HEK293 (cell line): ENCODE results near the gene E2F1.

Experiments
- CTCF ChIA-PET: fragments of 350-600 bp; formaldehyde crosslinking; extraction: SDS; loops from one replicate; lab custom pipeline; 2021; ENCODE audit warnings: antibody characterized with exemption; lab: Yijun Ruan, JAX
- POLR2A ChIA-PET: fragments of 300-600 bp; formaldehyde crosslinking; extraction: SDS; loops from one replicate; lab custom pipeline; 2020; ENCODE audit warnings: antibody characterized with exemption, inconsistent platforms; lab: Yijun Ruan, JAX
- H3K27ac ChIP-seq: fragments of 200-500 bp; sonication (Bioruptor generic); 2 replicates; pipeline ENCODE4 v1.5.1; 2014; ENCODE audit warnings: low read depth, low read length, control low read depth, inconsistent platforms; ENCODE audit errors: extremely low read depth
- H3K36me3 ChIP-seq, 2 experiments: fragments of 200-500 bp in 1 of 2; sonication (Bioruptor generic) in 1 of 2; 1 replicate in 1 of 2; 2 replicates in 1 of 2; pipeline ENCODE4 v1.5.1; 2014 to 2017; ENCODE audit warnings: inconsistent platforms in 2 of 2, low read length in 2 of 2; ENCODE audit not compliant: control insufficient read depth in 2 of 2, insufficient read depth in 1 of 2
- H3K4me1 ChIP-seq: fragments of 200-500 bp; sonication (Bioruptor generic); 2 replicates; pipeline ENCODE4 v1.5.1; 2014; ENCODE audit warnings: mild to moderate bottlenecking, low read length, inconsistent platforms; ENCODE audit not compliant: control insufficient read depth, insufficient read depth
- H3K4me3 ChIP-seq: 2 replicates; pipeline ENCODE4 v1.5.1; 2011; ENCODE audit warnings: low read depth, mild to moderate bottlenecking, control low read depth, low read length, moderate library complexity
- H3K9me3 ChIP-seq: fragments of 200-500 bp; sonication (Bioruptor generic); 2 replicates; pipeline ENCODE4 v1.5.1; 2014; ENCODE audit warnings: low read depth, low read length, inconsistent platforms; ENCODE audit not compliant: control insufficient read depth, insufficient read depth
- EGR2 ChIP-seq: fragments of 450-650 bp; formaldehyde crosslinking; IDR thresholded peaks from 2 replicates; pipeline ENCODE4 v1.5.1; 2016; ENCODE audit warnings: low read depth, missing biosample characterization, missing genetic modification characterization
- HOXD13 ChIP-seq: sonication (generic); formaldehyde crosslinking; IDR thresholded peaks from 2 replicates; pipeline ENCODE4 v1.8.0; 2022; ENCODE audit warnings: missing genetic modification reagents, borderline replicate concordance
- IKZF3 ChIP-seq: fragments of 450-650 bp; IDR thresholded peaks from 2 replicates; pipeline ENCODE4 v1.5.0; 2018; ENCODE audit warnings: missing biosample characterization, mild to moderate bottlenecking, missing genetic modification characterization, moderate library complexity
- KLF1 ChIP-seq: fragments of 450-650 bp; formaldehyde crosslinking; IDR thresholded peaks from 2 replicates; pipeline ENCODE4 v1.5.1; 2016; ENCODE audit warnings: missing biosample characterization, missing genetic modification characterization
- KLF10 ChIP-seq: fragments of 450-650 bp; IDR thresholded peaks from 2 replicates; pipeline ENCODE4 v1.5.1; 2018; ENCODE audit warnings: missing biosample characterization, mild to moderate bottlenecking, missing genetic modification characterization
- KLF8 ChIP-seq: fragments of 450-650 bp; formaldehyde crosslinking; IDR thresholded peaks from 2 replicates; pipeline ENCODE4 v1.5.1; 2016; ENCODE audit warnings: missing biosample characterization, missing genetic modification characterization
- REPIN1 ChIP-seq: fragments of 450-650 bp; formaldehyde crosslinking; IDR thresholded peaks from 2 replicates; pipeline ENCODE4 v1.5.1; 2017; ENCODE audit warnings: missing biosample characterization, missing genetic modification characterization, low read depth
- SP7 ChIP-seq: fragments of 450-650 bp; formaldehyde crosslinking; IDR thresholded peaks from 2 replicates; pipeline ENCODE4 v1.5.1; 2016; ENCODE audit warnings: missing biosample characterization, missing genetic modification characterization
- WT1 ChIP-seq: fragments of 450-650 bp; formaldehyde crosslinking; IDR thresholded peaks from 2 replicates; pipeline ENCODE4 v1.5.1; 2016; ENCODE audit warnings: missing biosample characterization, missing genetic modification characterization
- ZBTB7A ChIP-seq: fragments of 450-650 bp; formaldehyde crosslinking; IDR thresholded peaks from 2 replicates; pipeline ENCODE4 v1.5.1; 2016; ENCODE audit warnings: low read depth, missing biosample characterization, missing genetic modification characterization
- ZFP69B ChIP-seq: fragments of 450-650 bp; formaldehyde crosslinking; IDR thresholded peaks from 2 replicates; pipeline ENCODE4 v1.5.1; 2016; ENCODE audit warnings: missing biosample characterization, missing genetic modification characterization
- ZNF140 ChIP-seq: fragments of 450-650 bp; formaldehyde crosslinking; IDR thresholded peaks from 2 replicates; pipeline ENCODE4 v1.5.1; 2016; ENCODE audit warnings: missing biosample characterization, missing genetic modification characterization
- ZNF146 ChIP-seq: fragments of 450-650 bp; formaldehyde crosslinking; IDR thresholded peaks from 2 replicates; pipeline ENCODE4 v1.5.1; 2016; ENCODE audit warnings: missing biosample characterization, missing genetic modification characterization
- ZNF157 ChIP-seq: fragments of 450-650 bp; formaldehyde crosslinking; IDR thresholded peaks from 2 replicates; pipeline ENCODE4 v1.5.1; 2016; ENCODE audit warnings: missing biosample characterization, missing genetic modification characterization
- ZNF211 ChIP-seq: fragments of 450-650 bp; formaldehyde crosslinking; IDR thresholded peaks from 2 replicates; pipeline ENCODE4 v1.5.1; 2016; ENCODE audit warnings: low read depth, missing biosample characterization, missing genetic modification characterization
- ZNF223 ChIP-seq: fragments of 450-650 bp; formaldehyde crosslinking; IDR thresholded peaks from 2 replicates; pipeline ENCODE4 v1.5.1; 2016; ENCODE audit warnings: missing biosample characterization, missing genetic modification characterization
- ZNF302 ChIP-seq: fragments of 450-650 bp; formaldehyde crosslinking; IDR thresholded peaks from 2 replicates; pipeline ENCODE4 v1.5.1; 2016; ENCODE audit warnings: missing biosample characterization, missing genetic modification characterization, low read depth
- ZNF335 ChIP-seq: fragments of 450-650 bp; formaldehyde crosslinking; conservative IDR thresholded peaks from 2 replicates; pipeline ENCODE4 v1.5.1; 2016; ENCODE audit warnings: missing biosample characterization, missing genetic modification characterization
- ZNF366 ChIP-seq: fragments of 450-650 bp; formaldehyde crosslinking; conservative IDR thresholded peaks from 2 replicates; pipeline ENCODE4 v1.5.1; 2016; ENCODE audit warnings: missing biosample characterization, missing genetic modification characterization
- ZNF391 ChIP-seq: fragments of 450-650 bp; formaldehyde crosslinking; IDR thresholded peaks from 2 replicates; pipeline ENCODE4 v1.5.1; 2016; ENCODE audit warnings: low read depth, missing biosample characterization, missing genetic modification characterization, borderline replicate concordance
- ZNF433 ChIP-seq: fragments of 450-650 bp; formaldehyde crosslinking; IDR thresholded peaks from 2 replicates; pipeline ENCODE4 v1.5.1; 2016; ENCODE audit warnings: missing biosample characterization, missing genetic modification characterization, low read depth
- ZNF530 ChIP-seq: fragments of 450-650 bp; formaldehyde crosslinking; IDR thresholded peaks from 2 replicates; pipeline ENCODE4 v1.5.1; 2016; ENCODE audit warnings: low read depth, missing biosample characterization, missing genetic modification characterization
- ZNF544 ChIP-seq: fragments of 450-650 bp; formaldehyde crosslinking; IDR thresholded peaks from 2 replicates; pipeline ENCODE4 v1.5.0; 2017; ENCODE audit warnings: missing biosample characterization, missing genetic modification characterization
- ZNF549 ChIP-seq: fragments of 450-650 bp; IDR thresholded peaks from 2 replicates; pipeline ENCODE4 v1.5.1; 2018; ENCODE audit warnings: missing biosample characterization, missing genetic modification characterization, mild to moderate bottlenecking, inconsistent platforms, moderate library complexity
- ZNF585B ChIP-seq: fragments of 450-650 bp; formaldehyde crosslinking; IDR thresholded peaks from 2 replicates; pipeline ENCODE4 v1.5.1; 2016; ENCODE audit warnings: missing biosample characterization, missing genetic modification characterization
- ZNF610 ChIP-seq: fragments of 450-650 bp; formaldehyde crosslinking; IDR thresholded peaks from 2 replicates; pipeline ENCODE4 v1.5.1; 2016; ENCODE audit warnings: missing biosample characterization, missing genetic modification characterization, borderline replicate concordance
- ZNF624 ChIP-seq: fragments of 450-650 bp; formaldehyde crosslinking; IDR thresholded peaks from 2 replicates; pipeline ENCODE4 v1.5.1; 2017; ENCODE audit warnings: missing biosample characterization, missing genetic modification characterization
- ZNF660 ChIP-seq: fragments of 450-650 bp; IDR thresholded peaks from 2 replicates; pipeline ENCODE4 v1.5.1; 2018; ENCODE audit warnings: missing biosample characterization, mild to moderate bottlenecking, missing genetic modification characterization
- ZNF792 ChIP-seq: fragments of 450-650 bp; formaldehyde crosslinking; IDR thresholded peaks from 2 replicates; pipeline ENCODE4 v1.5.1; 2016; ENCODE audit warnings: missing biosample characterization, missing genetic modification characterization
- ZNF837 ChIP-seq: fragments of 450-650 bp; formaldehyde crosslinking; IDR thresholded peaks from 2 replicates; pipeline ENCODE4 v1.5.1; 2016; ENCODE audit warnings: missing biosample characterization, missing genetic modification characterization
- ZSCAN30 ChIP-seq: fragments of 450-650 bp; IDR thresholded peaks from 2 replicates; pipeline ENCODE4 v1.5.1; 2018; ENCODE audit warnings: missing biosample characterization, mild to moderate bottlenecking, missing genetic modification characterization, moderate library complexity
- TF ChIP-seq, protein P1 (sequence below): fragments of 450-650 bp; formaldehyde crosslinking; IDR thresholded peaks from 2 replicates; pipeline ENCODE4 v1.5.1; 2016; ENCODE audit warnings: missing biosample characterization, missing genetic modification characterization

E2F1 gene

DNA sequence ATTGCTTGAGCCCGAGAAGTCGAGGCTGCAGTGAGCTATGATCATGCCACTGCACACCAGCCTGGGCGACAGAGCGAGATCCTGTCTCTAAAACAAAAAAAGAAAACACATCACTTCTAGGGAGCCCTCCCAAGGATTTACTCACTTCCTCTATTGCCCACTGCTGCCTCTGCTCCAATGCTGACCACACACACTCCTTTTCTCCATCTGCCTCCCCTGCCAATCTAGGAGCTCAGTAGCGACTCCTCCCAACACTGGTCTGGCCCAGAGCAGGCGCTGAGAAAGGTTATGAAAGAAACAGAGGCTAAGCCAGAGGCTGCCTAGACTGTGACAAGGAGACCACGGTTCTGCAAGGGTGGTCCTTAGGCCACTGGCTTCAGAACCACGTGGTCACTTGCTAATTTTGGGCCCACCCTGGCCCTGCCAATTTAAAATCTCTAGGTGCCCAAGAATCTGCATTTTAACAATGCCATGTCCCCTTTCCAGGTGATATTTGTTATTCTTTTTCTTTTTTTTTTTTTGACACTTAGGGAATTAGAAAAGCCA, 1.3 kb upstream of the E2F1 start:
- peaks cover 8% of the 10 kb centered on the region for H3K4me1 ChIP-seq
- CTCF ChIA-PET, result interaction anchor here (0.6 to 1.2 kb wide), 3 partner anchors 44 to 242 kb away, joined by 3 to 4 read pairs (median 3); partner anchors contain the start of gene ZNF341
- H3K4me3 ChIP-seq, result no peak overlapping the region
- no peaks in the 10 kb centered on the region for H3K9me3 ChIP-seq
- TF ChIP-seq ZNF335 (tag by site-specific recombination) (0 out of 2 replicates have a peak, but pooled peaks have one; percentile 12), ZNF660 (tag by site-specific recombination) (no peak)
- TF ChIP-seq, all 188 proteins: peak for 1
- H3K36me3 ChIP-seq, result peaks cover 0 to 20% of the 10 kb centered on the region in 2 experiments; a peak in 1 of 3 replicates
- H3K27ac ChIP-seq, result no peak overlapping the region
- POLR2A ChIA-PET, result no interaction called here

DNA sequence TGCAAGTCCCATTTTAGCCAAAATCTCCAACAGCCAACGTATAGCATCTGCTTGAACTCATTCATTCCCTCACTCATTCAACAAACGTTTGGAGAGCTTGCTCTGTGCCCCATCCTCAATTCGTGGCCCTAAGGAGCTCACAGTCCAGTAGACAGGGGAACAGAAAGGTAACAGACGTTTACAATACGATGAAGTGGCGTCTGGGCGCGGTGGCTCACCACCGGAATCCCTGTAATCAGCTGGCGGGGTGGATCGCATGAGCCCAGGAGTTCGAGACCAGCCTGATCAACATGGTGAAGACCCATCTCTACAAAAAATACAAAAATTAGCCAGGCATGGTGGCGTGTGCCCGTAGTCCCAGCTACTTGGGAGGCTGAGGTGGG, 790 bp upstream of the E2F1 start:
- CTCF ChIA-PET, result interaction anchor here (0.6 to 1.2 kb wide), 3 partner anchors 45 to 242 kb away, joined by 3 to 4 read pairs (median 3); partner anchors contain the start of gene ZNF341
- Histone ChIP-seq H3K4me1 (peaks cover 8% of the 10 kb centered on the region), H3K27ac (no peak overlapping the region), H3K36me3 (peaks cover 0 to 25% of the 10 kb centered on the region in 2 experiments; a peak in 1 of 3 replicates), H3K9me3 (no peaks in the 10 kb centered on the region), H3K4me3 (no peak overlapping the region)
- POLR2A ChIA-PET, result no interaction called here
- no peak for TF ChIP-seq ZSCAN30 (tag by site-specific recombination)
- TF ChIP-seq KLF10 (tag by site-specific recombination), result no peak
- 0 out of 2 replicates have a peak, but pooled peaks have one; percentile 8 for TF ChIP-seq ZNF610 (tag by site-specific recombination)
- TF ChIP-seq, protein P1, sequence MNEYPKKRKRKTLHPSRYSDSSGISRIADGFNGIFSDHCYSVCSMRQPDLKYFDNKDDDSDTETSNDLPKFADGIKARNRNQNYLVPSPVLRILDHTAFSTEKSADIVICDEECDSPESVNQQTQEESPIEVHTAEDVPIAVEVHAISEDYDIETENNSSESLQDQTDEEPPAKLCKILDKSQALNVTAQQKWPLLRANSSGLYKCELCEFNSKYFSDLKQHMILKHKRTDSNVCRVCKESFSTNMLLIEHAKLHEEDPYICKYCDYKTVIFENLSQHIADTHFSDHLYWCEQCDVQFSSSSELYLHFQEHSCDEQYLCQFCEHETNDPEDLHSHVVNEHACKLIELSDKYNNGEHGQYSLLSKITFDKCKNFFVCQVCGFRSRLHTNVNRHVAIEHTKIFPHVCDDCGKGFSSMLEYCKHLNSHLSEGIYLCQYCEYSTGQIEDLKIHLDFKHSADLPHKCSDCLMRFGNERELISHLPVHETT, result no peak
- no peak for TF ChIP-seq HOXD13 (CRISPR knock-in tag)
- no peak for TF ChIP-seq ZNF140 (tag by site-specific recombination)
- TF ChIP-seq ZNF624 (tag by site-specific recombination), result no peak
- TF ChIP-seq ZFP69B (tag by site-specific recombination), result no peak
- TF ChIP-seq ZNF391, result 0 out of 2 replicates have a peak, but pooled peaks have one; percentile 9
- no peak for TF ChIP-seq ZNF433
- TF ChIP-seq REPIN1, result no peak
- no peak for TF ChIP-seq ZNF544 (tag by site-specific recombination)

DNA sequence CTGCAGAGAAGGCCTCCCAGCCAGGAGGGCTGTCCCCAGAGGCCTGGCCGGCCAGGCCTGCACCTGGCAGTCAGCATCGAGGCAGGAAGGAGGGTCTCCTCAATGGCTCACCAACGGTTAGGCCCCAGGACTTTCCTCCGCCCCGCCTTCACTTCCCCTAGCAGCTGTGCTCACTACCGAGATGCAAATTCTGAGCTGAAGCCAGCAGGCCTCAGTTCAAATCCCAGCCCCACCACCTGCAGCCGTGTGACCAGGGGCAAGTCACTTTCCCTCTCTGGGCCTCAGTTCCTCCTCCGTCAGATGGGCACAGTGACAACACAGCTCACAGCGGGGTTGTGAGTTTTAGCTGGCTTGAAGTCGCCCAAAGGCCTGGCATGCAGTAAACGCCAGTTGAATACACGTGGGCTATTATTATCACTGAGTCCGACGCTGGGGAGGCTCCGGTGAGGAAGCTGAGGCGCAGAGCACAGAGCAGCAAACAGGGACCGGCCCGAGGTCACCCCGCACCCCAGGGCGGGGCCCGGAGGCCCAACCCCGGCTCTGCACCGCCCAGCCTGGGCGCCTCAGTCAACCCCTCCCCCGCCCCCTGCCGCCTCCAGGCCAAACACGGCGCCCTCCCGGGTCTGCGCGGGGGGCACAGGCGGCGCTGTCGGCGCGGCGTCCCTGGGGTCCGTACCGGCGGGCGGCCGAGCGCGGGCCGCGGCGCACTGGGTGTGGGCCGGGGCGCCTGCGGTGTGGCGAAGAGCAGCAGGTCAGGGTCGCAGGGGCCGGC, 671 bp downstream of the E2F1 start:
- H3K36me3 ChIP-seq, result peaks cover 0 to 37% of the 10 kb centered on the region in 2 experiments; a peak in 1 of 3 replicates
- CTCF ChIA-PET, result interaction anchor here (0.6 to 1.3 kb wide), 3 partner anchors 19 to 32 kb away, joined by 3 to 4 read pairs (median 4); partner anchors contain the start of genes ACTL10 and C20orf144
- H3K4me1 ChIP-seq, result peaks cover 8% of the 10 kb centered on the region
- no peaks in the 10 kb centered on the region for H3K9me3 ChIP-seq
- peak overlapping the region; percentile 95 for H3K27ac ChIP-seq
- peak overlapping the region; percentile 62 for H3K4me3 ChIP-seq
- POLR2A ChIA-PET, result interaction anchor here (0.8 to 3.3 kb wide), 8 partner anchors 10 to 46 kb away, joined by 3 to 10 read pairs (median 5); partner anchors contain the start of genes ACTL10, PXMP4 and ZNF341
- TF ChIP-seq ZNF302, result no peak
- TF ChIP-seq ZNF837 (tag by site-specific recombination), result no peak
- TF ChIP-seq WT1 (tag by site-specific recombination), result peak; percentile 27; the same call in 1 of the 2 replicates
- TF ChIP-seq ZNF223 (tag by site-specific recombination), result no peak
- no peak for TF ChIP-seq ZNF157 (tag by site-specific recombination)
- no peak for TF ChIP-seq IKZF3
- peak; percentile 33; the same call in 1 of the 2 replicates for TF ChIP-seq KLF1 (tag by site-specific recombination)
- no peak for TF ChIP-seq ZNF792 (tag by site-specific recombination)
- 0 out of 2 replicates have a peak, but pooled peaks have one; percentile 25 for TF ChIP-seq SP7 (tag by site-specific recombination)
- TF ChIP-seq EGR2 (tag by site-specific recombination), result 0 out of 2 replicates have a peak, but pooled peaks have one; percentile 15
- TF ChIP-seq ZNF211, result no peak
- TF ChIP-seq KLF8 (tag by site-specific recombination), result peak; percentile 40; the same call in 1 of the 2 replicates
- TF ChIP-seq ZNF530 (tag by site-specific recombination), result no peak
- TF ChIP-seq ZBTB7A (tag by site-specific recombination), result no peak
- TF ChIP-seq ZNF366 (tag by site-specific recombination), result no peak
- no peak for TF ChIP-seq ZNF585B (tag by site-specific recombination)
- TF ChIP-seq ZNF549 (tag by site-specific recombination), result no peak
- TF ChIP-seq ZNF146, result peak; percentile 17; the same call in 1 of the 2 replicates
